DOHH2 (cell line): ENCODE data around the gene KIRREL3.

ENCODE experiments used
- EZH2phosphoT487 ChIP-seq: fragments of 200-600 bp; sonication (generic); IDR thresholded peaks from 2 replicates; pipeline ENCODE4 v1.6.1; 2017; ENCODE audit warnings: borderline replicate concordance, mild to moderate bottlenecking, antibody characterized with exemption, low read length, moderate library complexity, mixed read lengths
- TF ChIP-seq, protein P1 (sequence below): fragments of 200-600 bp; sonication (generic); IDR thresholded peaks from one replicate; pipeline ENCODE4 v1.5.1; 2014; ENCODE audit warnings: antibody characterized with exemption, mild to moderate bottlenecking, low read depth, low read length; ENCODE audit not compliant: poor library complexity, severe bottlenecking

GRCh38 chr11:126624506-126624905 is 376.1 kb downstream of the KIRREL3 start:
- TF ChIP-seq, protein P1, sequence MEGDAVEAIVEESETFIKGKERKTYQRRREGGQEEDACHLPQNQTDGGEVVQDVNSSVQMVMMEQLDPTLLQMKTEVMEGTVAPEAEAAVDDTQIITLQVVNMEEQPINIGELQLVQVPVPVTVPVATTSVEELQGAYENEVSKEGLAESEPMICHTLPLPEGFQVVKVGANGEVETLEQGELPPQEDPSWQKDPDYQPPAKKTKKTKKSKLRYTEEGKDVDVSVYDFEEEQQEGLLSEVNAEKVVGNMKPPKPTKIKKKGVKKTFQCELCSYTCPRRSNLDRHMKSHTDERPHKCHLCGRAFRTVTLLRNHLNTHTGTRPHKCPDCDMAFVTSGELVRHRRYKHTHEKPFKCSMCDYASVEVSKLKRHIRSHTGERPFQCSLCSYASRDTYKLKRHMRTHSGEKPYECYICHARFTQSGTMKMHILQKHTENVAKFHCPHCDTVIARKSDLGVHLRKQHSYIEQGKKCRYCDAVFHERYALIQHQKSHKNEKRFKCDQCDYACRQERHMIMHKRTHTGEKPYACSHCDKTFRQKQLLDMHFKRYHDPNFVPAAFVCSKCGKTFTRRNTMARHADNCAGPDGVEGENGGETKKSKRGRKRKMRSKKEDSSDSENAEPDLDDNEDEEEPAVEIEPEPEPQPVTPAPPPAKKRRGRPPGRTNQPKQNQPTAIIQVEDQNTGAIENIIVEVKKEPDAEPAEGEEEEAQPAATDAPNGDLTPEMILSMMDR: no peak
- no peak for TF ChIP-seq EZH2phosphoT487
